Measurements from ENCODE around the gene SPINK5. TPM values are rescaled to one million over a fixed set of nuclear protein-coding genes. Genes with fewer than 3 reads are reported as not detected.

Gene SPINK5
- polyA plus RNA-seq, 1 experiment = not detected

DNA sequence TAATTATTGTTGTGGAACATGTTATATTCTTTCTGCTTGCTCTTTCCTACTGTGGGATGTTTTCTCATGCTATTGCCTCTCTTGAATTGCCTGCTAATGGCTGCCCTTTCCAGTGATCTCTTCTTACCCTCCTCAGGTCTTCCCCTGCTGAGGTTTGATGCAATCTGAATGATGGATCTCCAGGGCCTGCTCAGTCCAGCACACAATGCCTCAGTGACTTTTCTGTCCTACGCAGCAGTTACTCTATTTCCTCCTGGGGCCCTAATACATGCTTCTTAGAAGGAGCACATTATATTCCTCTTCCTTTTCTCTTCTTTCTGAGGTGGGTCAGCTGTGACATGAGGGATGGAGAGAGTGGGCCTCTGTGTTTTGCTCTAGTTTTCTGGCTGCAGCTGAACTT lies 104.5 kb downstream of the SPINK5 start, which contains the start of gene SPINK14:
Gene SPINK14, plus strand, starts transcription at position 301 of the 400 bp plus-strand sequence. CDS start 1,187 bp downstream, outside the sequence.
- TF ChIP-seq, protein P1, sequence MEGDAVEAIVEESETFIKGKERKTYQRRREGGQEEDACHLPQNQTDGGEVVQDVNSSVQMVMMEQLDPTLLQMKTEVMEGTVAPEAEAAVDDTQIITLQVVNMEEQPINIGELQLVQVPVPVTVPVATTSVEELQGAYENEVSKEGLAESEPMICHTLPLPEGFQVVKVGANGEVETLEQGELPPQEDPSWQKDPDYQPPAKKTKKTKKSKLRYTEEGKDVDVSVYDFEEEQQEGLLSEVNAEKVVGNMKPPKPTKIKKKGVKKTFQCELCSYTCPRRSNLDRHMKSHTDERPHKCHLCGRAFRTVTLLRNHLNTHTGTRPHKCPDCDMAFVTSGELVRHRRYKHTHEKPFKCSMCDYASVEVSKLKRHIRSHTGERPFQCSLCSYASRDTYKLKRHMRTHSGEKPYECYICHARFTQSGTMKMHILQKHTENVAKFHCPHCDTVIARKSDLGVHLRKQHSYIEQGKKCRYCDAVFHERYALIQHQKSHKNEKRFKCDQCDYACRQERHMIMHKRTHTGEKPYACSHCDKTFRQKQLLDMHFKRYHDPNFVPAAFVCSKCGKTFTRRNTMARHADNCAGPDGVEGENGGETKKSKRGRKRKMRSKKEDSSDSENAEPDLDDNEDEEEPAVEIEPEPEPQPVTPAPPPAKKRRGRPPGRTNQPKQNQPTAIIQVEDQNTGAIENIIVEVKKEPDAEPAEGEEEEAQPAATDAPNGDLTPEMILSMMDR (IDR thresholded peaks at IDR 0.05; ENCODE audit: insufficient read depth, low read depth, low read length) = no peak
- Histone ChIP-seq H3K36me3 (ENCODE audit: control insufficient read depth, insufficient read depth, low read length) (no peaks in the 10 kb centered on the region), H3K27me3 (ENCODE audit: control insufficient read depth, insufficient read depth, low read length) (no peaks in the 10 kb centered on the region), H3K4me3 (ENCODE audit: low read depth, low read length) (no peak within 1 kb of the TSS)
- no peak for DNase-seq (ENCODE audit: low read depth)
- CTCF ChIA-PET = no interaction called here
- POLR2A ChIA-PET = no interaction called here

- DNase-seq (ENCODE audit: low read depth) = no peak
- ChIA-PET POLR2A (no interaction called here), CTCF (no interaction called here)
- H3K4me3 ChIP-seq (ENCODE audit: low read depth, low read length) = no peak overlapping the region
- TF ChIP-seq, protein P1 (IDR thresholded peaks at IDR 0.05; ENCODE audit: insufficient read depth, low read depth, low read length) = no peak
- no peaks in the 10 kb centered on the region for H3K36me3 ChIP-seq (ENCODE audit: control insufficient read depth, insufficient read depth, low read length)
- H3K27me3 ChIP-seq (ENCODE audit: control insufficient read depth, insufficient read depth, low read length) = no peaks in the 10 kb centered on the region
Observed at GRCh38 chr5:148172377-148172776, 108.6 kb downstream of the SPINK5 start.

DNA sequence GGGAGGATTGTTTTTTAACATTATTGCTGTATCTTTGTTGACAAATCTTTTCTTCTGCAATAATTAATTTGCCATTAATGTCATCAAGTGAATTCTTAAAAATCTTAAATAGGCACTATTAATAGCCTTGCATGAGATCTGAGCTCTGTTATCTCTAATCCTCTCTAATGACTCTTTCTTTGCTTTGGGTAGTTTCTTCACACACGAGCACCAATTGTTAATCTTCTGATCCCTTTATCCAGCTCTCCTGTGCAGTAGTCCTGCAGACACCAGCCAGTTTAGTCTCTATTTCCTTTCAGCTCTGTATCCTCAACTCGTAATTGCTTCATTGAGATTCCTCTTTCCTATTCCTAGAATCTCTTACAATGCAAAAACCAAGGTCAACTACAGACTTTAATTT lies 112.7 kb downstream of the SPINK5 start:
- ChIA-PET CTCF (interaction anchor here (1.3 to 4.3 kb wide), 2 partner anchors 198 to 555 kb away, joined by 5 to 16 read pairs; no protein-coding TSS in a partner anchor), POLR2A (no interaction called here)
- Histone ChIP-seq H3K36me3 (ENCODE audit: control insufficient read depth, insufficient read depth, low read length) (no peaks in the 10 kb centered on the region), H3K27me3 (ENCODE audit: control insufficient read depth, insufficient read depth, low read length) (no peaks in the 10 kb centered on the region), H3K4me3 (ENCODE audit: low read depth, low read length) (no peak overlapping the region)
- DNase-seq (ENCODE audit: low read depth) = no peak
- TF ChIP-seq, protein P1 (IDR thresholded peaks at IDR 0.05; ENCODE audit: insufficient read depth, low read depth, low read length) = no peak

GRCh38 chr5:148177207-148177606 lies 113.4 kb downstream of the SPINK5 start:
- no peaks in the 10 kb centered on the region for H3K27me3 ChIP-seq (ENCODE audit: control insufficient read depth, insufficient read depth, low read length)
- CTCF ChIA-PET = interaction anchor here (1.3 to 4.3 kb wide), 2 partner anchors 198 to 554 kb away, joined by 5 to 16 read pairs; no protein-coding TSS in a partner anchor
- no peak for DNase-seq (ENCODE audit: low read depth)

GRCh38 chr5:148179234-148179824 lies 115.5 kb downstream of the SPINK5 start:
- ChIA-PET CTCF (interaction anchor here (0.6 to 2.2 kb wide), 12 partner anchors 9 to 845 kb away, joined by 3 to 15 read pairs (median 4); no protein-coding TSS in a partner anchor), POLR2A (no interaction called here)
- H3K27me3 ChIP-seq (ENCODE audit: control insufficient read depth, insufficient read depth, low read length) = no peaks in the 10 kb centered on the region
- DNase-seq (ENCODE audit: low read depth) = peak; percentile 3
- H3K36me3 ChIP-seq (ENCODE audit: control insufficient read depth, insufficient read depth, low read length) = no peaks in the 10 kb centered on the region
- H3K4me3 ChIP-seq (ENCODE audit: low read depth, low read length) = no peak overlapping the region
- TF ChIP-seq, protein P1 (IDR thresholded peaks at IDR 0.05; ENCODE audit: insufficient read depth, low read depth, low read length) = peak; percentile 67

More at GRCh38 chr5:148177207-148177606, 113.4 kb downstream of the SPINK5 start:
- POLR2A ChIA-PET = no interaction called here
- TF ChIP-seq, protein P1 (IDR thresholded peaks at IDR 0.05; ENCODE audit: insufficient read depth, low read depth, low read length) = no peak
- H3K4me3 ChIP-seq (ENCODE audit: low read depth, low read length) = no peak overlapping the region
- H3K36me3 ChIP-seq (ENCODE audit: control insufficient read depth, insufficient read depth, low read length) = no peaks in the 10 kb centered on the region
